GM18508 (cell line): ENCODE results near the gene CBY1.

ENCODE experiments used
- ATAC-seq: cut with Tn5 transposase; IDR thresholded peaks from one replicate; pipeline ENCODE4 v1.9.1; 2021; ENCODE audit warnings: moderate number of reproducible peaks; ENCODE audit not compliant: insufficient read depth, unreplicated experiment

CBY1 gene

GRCh38 chr22:38700270-38700788 is 43.9 kb downstream of the CBY1 start:
- no peak for ATAC-seq

GRCh38 chr22:38700789-38701628 is 44.6 kb downstream of the CBY1 start, which contains the start of gene JOSD1:
Gene JOSD1, minus strand, starts transcription at chr22:38700943. Its CDS starts 956 bp downstream, at chr22:38699987.
- no peak for ATAC-seq

- no peak for ATAC-seq
Measured at GRCh38 chr22:38704654-38705234, 48.3 kb downstream of the CBY1 start.

GRCh38 chr22:38705235-38706100 is 49.0 kb downstream of the CBY1 start, which contains the start of gene GTPBP1:
Gene GTPBP1, plus strand, starts transcription at chr22:38705944. Its CDS starts 12 bp downstream, at chr22:38705956.
- peak; percentile 61 for ATAC-seq

GRCh38 chr22:38706101-38706900 is 49.9 kb downstream of the CBY1 start:
- no peak for ATAC-seq

- ATAC-seq, result no peak
Measured at GRCh38 chr22:38706901-38707195, 50.4 kb downstream of the CBY1 start.

GRCh38 chr22:38707346-38707745 is 50.9 kb downstream of the CBY1 start:
- no peak for ATAC-seq

- no peak for ATAC-seq
Measured at GRCh38 chr22:38707984-38708383, 51.5 kb downstream of the CBY1 start.

GRCh38 chr22:38709306-38709705 is 52.9 kb downstream of the CBY1 start:
- ATAC-seq, result no peak

GRCh38 chr22:38710351-38710750 is 53.9 kb downstream of the CBY1 start:
- no peak for ATAC-seq

GRCh38 chr22:38710866-38711265 is 54.4 kb downstream of the CBY1 start:
- ATAC-seq, result no peak

GRCh38 chr22:38712486-38713207 is 56.2 kb downstream of the CBY1 start:
- ATAC-seq, result no peak

GRCh38 chr22:38713921-38714320 is 57.5 kb downstream of the CBY1 start:
- no peak for ATAC-seq

GRCh38 chr22:38715176-38715764 is 58.8 kb downstream of the CBY1 start:
- no peak for ATAC-seq

- ATAC-seq, result no peak
Measured at GRCh38 chr22:38715852-38716251, 59.4 kb downstream of the CBY1 start.

- ATAC-seq, result no peak
Measured at GRCh38 chr22:38716271-38716670, 59.8 kb downstream of the CBY1 start.

GRCh38 chr22:38716826-38717225 is 60.4 kb downstream of the CBY1 start:
- no peak for ATAC-seq

- no peak for ATAC-seq
Measured at GRCh38 chr22:38717244-38717643, 60.8 kb downstream of the CBY1 start.

GRCh38 chr22:38718414-38718813 is 62.0 kb downstream of the CBY1 start:
- no peak for ATAC-seq
